IMR-90 (cell line): ENCODE measurements around the gene PILRB. TPM values are rescaled to one million over a fixed set of nuclear protein-coding genes. Genes with fewer than 3 reads are reported as not detected.

Source experiments
- ATAC-seq: fragments of 200-7000 bp; cut with Tn5 transposase; 2 replicates; pipeline ENCODE4 v1.9.1; 2020; ENCODE audit warnings: low read depth, mild to moderate bottlenecking, moderate library complexity
- BruUV-seq: library from RNA; stranded (reverse); fragments of 400-500 nt; replicated peaks from 2 replicates; lab custom pipeline; 2021; lab: Mats Ljungman, UMichigan
- CTCF ChIA-PET: fragments of 300-600 bp; formaldehyde crosslinking; extraction: SDS; loops from one replicate; lab custom pipeline; 2021; ENCODE audit warnings: antibody characterized with exemption; lab: Yijun Ruan, JAX
- POLR2A ChIA-PET: fragments of 300-600 bp; sonication (Branson Sonifier 250); formaldehyde crosslinking; loops from one replicate; lab custom pipeline; 2022; ENCODE audit warnings: antibody characterized with exemption; ENCODE audit not compliant: unreplicated experiment; lab: Charles Lee
- DNase-seq: peaks from one replicate; pipeline ENCODE4 v3.0.0; 2013
- H2AFZ ChIP-seq: replicated peaks from 2 replicates; pipeline ENCODE3; 2013; ENCODE audit warnings: low read length, mild to moderate bottlenecking; ENCODE audit not compliant: poor library complexity
- H2AK5ac ChIP-seq: 2 replicates; pipeline ENCODE4 v1.6.1; 2013; ENCODE audit warnings: low read depth, low read length, inconsistent platforms
- H2AK9ac ChIP-seq: replicated peaks from 2 replicates; pipeline ENCODE3; 2013; ENCODE audit warnings: mild to moderate bottlenecking, low read depth, low read length, moderate library complexity; ENCODE audit not compliant: poor library complexity
- H2BK120ac ChIP-seq: 2 replicates; pipeline ENCODE4 v1.6.1; 2013; ENCODE audit warnings: low read depth, low read length, inconsistent platforms
- H2BK15ac ChIP-seq: 3 replicates; pipeline ENCODE4 v1.6.1; 2013; ENCODE audit warnings: low read depth, low read length, inconsistent platforms
- H2BK20ac ChIP-seq: 2 replicates; pipeline ENCODE4 v1.6.1; 2013; ENCODE audit warnings: low read depth, mild to moderate bottlenecking, inconsistent platforms, low read length, moderate library complexity
- H2BK5ac ChIP-seq: 2 replicates; pipeline ENCODE4 v1.6.1; 2013; ENCODE audit warnings: mild to moderate bottlenecking, low read depth, low read length, inconsistent platforms; ENCODE audit not compliant: poor library complexity, severe bottlenecking
- H3K14ac ChIP-seq: replicated peaks from 2 replicates; pipeline ENCODE4 v1.6.1; 2013; ENCODE audit warnings: low read depth, low read length, inconsistent platforms
- H3K18ac ChIP-seq: 2 replicates; pipeline ENCODE4 v1.6.1; 2013; ENCODE audit warnings: low read depth, low read length, control low read depth
- H3K23ac ChIP-seq: 2 replicates; pipeline ENCODE4 v1.6.1; 2013; ENCODE audit warnings: low read depth, low read length, inconsistent platforms
- H3K27ac ChIP-seq: 2 replicates; pipeline ENCODE4 v1.5.1; 2013; ENCODE audit warnings: mild to moderate bottlenecking, control low read depth, low read length; ENCODE audit not compliant: insufficient read depth
- H3K27me3 ChIP-seq: 2 replicates; pipeline ENCODE4 v1.6.1; 2013; ENCODE audit warnings: low read length; ENCODE audit not compliant: control insufficient read depth, insufficient read depth
- H3K36me3 ChIP-seq: 2 replicates; pipeline ENCODE4 v1.6.1; 2013; ENCODE audit warnings: low read length, mixed read lengths; ENCODE audit not compliant: control insufficient read depth, insufficient read depth
- H3K4ac ChIP-seq: 2 replicates; pipeline ENCODE4 v1.6.1; 2013; ENCODE audit warnings: low read depth, low read length, inconsistent platforms
- H3K4me1 ChIP-seq: 2 replicates; pipeline ENCODE4 v1.6.1; 2013; ENCODE audit warnings: low read length, mixed read lengths; ENCODE audit not compliant: control insufficient read depth, insufficient read depth
- H3K4me2 ChIP-seq: 2 replicates; pipeline ENCODE4 v1.6.1; 2013; ENCODE audit warnings: low read depth, mild to moderate bottlenecking, control low read depth, low read length, moderate library complexity
- H3K4me3 ChIP-seq: 2 replicates; pipeline ENCODE4 v1.5.1; 2013; ENCODE audit warnings: low read depth, mild to moderate bottlenecking, control low read depth, low read length, moderate library complexity; ENCODE audit not compliant: insufficient read depth
- H3K56ac ChIP-seq: 2 replicates; pipeline ENCODE4 v1.6.1; 2013; ENCODE audit warnings: low read length, inconsistent platforms; ENCODE audit not compliant: insufficient read depth; ENCODE audit errors: extremely low read depth
- H3K79me1 ChIP-seq, 2 experiments: 2 replicates each; pipeline ENCODE4 v1.6.1; 2013; ENCODE audit warnings: low read length in 2 of 2, inconsistent platforms in 1 of 2, low read depth in 1 of 2
- H3K9ac ChIP-seq: 2 replicates; pipeline ENCODE4 v1.6.1; 2013; ENCODE audit warnings: low read depth, low read length, control low read depth
- H3K9me1 ChIP-seq: 2 replicates; pipeline ENCODE4 v1.6.1; 2013; ENCODE audit warnings: low read length, inconsistent platforms; ENCODE audit not compliant: insufficient read depth
- H3K9me3 ChIP-seq: 2 replicates; pipeline ENCODE4 v1.6.1; 2013; ENCODE audit warnings: low read length; ENCODE audit not compliant: control insufficient read depth, insufficient read depth
- H4K20me1 ChIP-seq: 2 replicates; pipeline ENCODE4 v1.6.1; 2013; ENCODE audit warnings: low read length, inconsistent platforms; ENCODE audit not compliant: insufficient read depth
- H4K5ac ChIP-seq: 2 replicates; pipeline ENCODE4 v1.6.1; 2013; ENCODE audit warnings: mild to moderate bottlenecking, low read depth, low read length, control low read depth
- H4K8ac ChIP-seq, 2 experiments: 2 replicates each; pipeline ENCODE4 v1.6.1; 2013; ENCODE audit warnings: low read depth in 2 of 2, low read length in 2 of 2, control low read depth in 1 of 2, inconsistent platforms in 1 of 2
- H4K91ac ChIP-seq: 2 replicates; pipeline ENCODE4 v1.6.1; 2013; ENCODE audit warnings: low read depth, low read length, inconsistent platforms; ENCODE audit not compliant: insufficient read depth
- BHLHE40 ChIP-seq: fragments of 150-350 bp; IDR thresholded peaks from 2 replicates; pipeline ENCODE4 v1.6.1; 2016; ENCODE audit warnings: mild to moderate bottlenecking, low read depth, low read length
- CEBPB ChIP-seq: IDR thresholded peaks from 2 replicates; pipeline ENCODE4 v1.6.1; 2012; ENCODE audit warnings: low read depth, low read length, improper control_type of control experiment
- FOS ChIP-seq: fragments of 150-350 bp; IDR thresholded peaks from 2 replicates; pipeline ENCODE4 v1.6.1; 2016; ENCODE audit warnings: low read depth, low read length
- NFE2L2 ChIP-seq: fragments of 150-350 bp; IDR thresholded peaks from 2 replicates; pipeline ENCODE4 v1.6.1; 2016; ENCODE audit warnings: low read depth, mild to moderate bottlenecking, low read length
- POLR2A ChIP-seq: IDR thresholded peaks from 2 replicates; pipeline ENCODE4 v1.6.1; 2012; ENCODE audit warnings: mild to moderate bottlenecking, low read depth, low read length
- RAD21 ChIP-seq: IDR thresholded peaks from 2 replicates; pipeline ENCODE4 v1.6.1; 2012; ENCODE audit warnings: low read length, improper control_type of control experiment
- RCOR1 ChIP-seq: IDR thresholded peaks from 2 replicates; pipeline ENCODE4 v1.6.1; 2012; ENCODE audit warnings: mild to moderate bottlenecking, low read length, improper control_type of control experiment; ENCODE audit not compliant: insufficient replicate concordance
- RFX5 ChIP-seq: IDR thresholded peaks from 2 replicates; pipeline ENCODE4 v1.8.0; 2012; ENCODE audit warnings: low read depth, mild to moderate bottlenecking, low read length, moderate library complexity
- SMC3 ChIP-seq: fragments of 150-350 bp; IDR thresholded peaks from 2 replicates; pipeline ENCODE4 v1.6.1; 2016; ENCODE audit warnings: low read depth, mild to moderate bottlenecking, antibody characterized with exemption, low read length, moderate library complexity
- WGBS, 2 experiments: methylation state at CpG; one replicate each; pipeline versions ENCODE4 v1.1.5 to v1.1.7; 2013; ENCODE audit warnings: missing lambda C conversion rate in 2 of 2; ENCODE audit not compliant: insufficient read length in 1 of 2; ENCODE audit errors: extremely low coverage in 2 of 2; 5-methylcytosine and 5-hydroxymethylcytosine counted together
- dilution Hi-C: fragments of 300-500 bp; cut with HindIII; formaldehyde crosslinking; loops from one replicate; pipeline ENCODE4 v1.14.3; 2018; ENCODE audit warnings: low sequenced_read_pairs; ENCODE audit not compliant: unreplicated experiment
- in situ Hi-C: fragments of 300-500 bp; cut with MboI; formaldehyde crosslinking; loops from 3 replicates; pipeline ENCODE4 v1.14.3; 2019; ENCODE audit warnings: low sequenced_read_pairs, inconsistent platforms, mixed read lengths
- intact Hi-C: fragments of 100-400 bp; cut with micrococcal nuclease; formaldehyde crosslinking; loops from 2 replicates; pipeline ENCODE4 v1.10.0; 2022
- polyA plus RNA-seq, 3 experiments: library from polyadenylated mRNA; depleted of rRNA; stranded (reverse); fragments of >200 nt; gene quantifications; 2 replicates each; pipeline ENCODE4 v1.2.3, GENCODE V29; 2012; ENCODE audit warnings: low replicate concordance in 1 of 3
- total RNA-seq: library from RNA; depleted of rRNA; stranded (reverse); fragments of >200 nt; gene quantifications from 2 replicates; pipeline ENCODE4 v1.2.3, GENCODE V29; 2012
- TF ChIP-seq, protein P1 (sequence below): conservative IDR thresholded peaks from 2 replicates; pipeline ENCODE4 v1.5.1; 2012; ENCODE audit warnings: mild to moderate bottlenecking, low read depth, low read length, improper control_type of control experiment
- TF ChIP-seq, protein P2 (sequence below): fragments of 150-350 bp; IDR thresholded peaks from 2 replicates; pipeline ENCODE4 v1.6.1; 2017; ENCODE audit warnings: mild to moderate bottlenecking, antibody characterized with exemption, low read length, low read depth
- TF ChIP-seq, protein P3 (sequence below): fragments of 150-350 bp; IDR thresholded peaks from 2 replicates; pipeline ENCODE4 v1.6.1; 2016; ENCODE audit warnings: low read depth, mild to moderate bottlenecking, low read length, moderate library complexity, borderline replicate concordance

PILRB gene
- total and polyA plus RNA-seq, 2 of the 4 experiments (the other 2 are of a cell fraction) = 3.4 to 22.2 TPM

DNA sequence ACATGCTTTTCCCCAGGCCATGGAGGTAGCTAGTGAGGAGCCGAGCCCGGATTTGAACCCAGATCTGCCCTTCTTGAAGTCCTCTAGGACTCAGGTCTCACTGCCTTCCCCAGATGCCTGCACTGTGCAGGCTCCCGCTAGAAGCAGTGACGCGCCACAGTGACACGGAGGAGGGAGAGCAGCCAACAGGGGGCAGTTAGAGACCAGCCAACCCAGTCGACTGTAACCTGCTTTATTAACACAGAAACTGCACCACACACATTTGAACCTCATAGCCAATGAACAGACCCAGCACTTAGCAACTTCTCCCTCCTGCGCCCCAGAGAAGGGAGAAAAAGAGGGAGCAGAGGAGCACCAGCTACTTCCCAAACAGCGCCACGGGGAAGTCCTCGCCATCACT, 42.7 kb downstream of the PILRB start:
- dilution Hi-C loops = no loop called here
- in situ Hi-C loops = no loop called here
- no peak overlapping the region for H3K56ac ChIP-seq
- no peaks in the 10 kb centered on the region for H3K9me3 ChIP-seq
- H4K5ac ChIP-seq = no peak overlapping the region
- WGBS, 2 experiments = 76% methylated on average over 2 of the region's 11 CpGs; no CpG with 5 or more reads in 1 of the 2 experiments
- no peak overlapping the region for H4K91ac ChIP-seq
- H4K20me1 ChIP-seq = no peaks in the 10 kb centered on the region
- TF ChIP-seq SMC3 (no peak), POLR2A (no peak), RAD21 (peak; percentile 23; the same call in 1 of the 2 replicates), RFX5 (no peak), NFE2L2 (no peak), RCOR1 (no peak), BHLHE40 (no peak), CEBPB (no peak), FOS (no peak)
- TF ChIP-seq, protein P1, sequence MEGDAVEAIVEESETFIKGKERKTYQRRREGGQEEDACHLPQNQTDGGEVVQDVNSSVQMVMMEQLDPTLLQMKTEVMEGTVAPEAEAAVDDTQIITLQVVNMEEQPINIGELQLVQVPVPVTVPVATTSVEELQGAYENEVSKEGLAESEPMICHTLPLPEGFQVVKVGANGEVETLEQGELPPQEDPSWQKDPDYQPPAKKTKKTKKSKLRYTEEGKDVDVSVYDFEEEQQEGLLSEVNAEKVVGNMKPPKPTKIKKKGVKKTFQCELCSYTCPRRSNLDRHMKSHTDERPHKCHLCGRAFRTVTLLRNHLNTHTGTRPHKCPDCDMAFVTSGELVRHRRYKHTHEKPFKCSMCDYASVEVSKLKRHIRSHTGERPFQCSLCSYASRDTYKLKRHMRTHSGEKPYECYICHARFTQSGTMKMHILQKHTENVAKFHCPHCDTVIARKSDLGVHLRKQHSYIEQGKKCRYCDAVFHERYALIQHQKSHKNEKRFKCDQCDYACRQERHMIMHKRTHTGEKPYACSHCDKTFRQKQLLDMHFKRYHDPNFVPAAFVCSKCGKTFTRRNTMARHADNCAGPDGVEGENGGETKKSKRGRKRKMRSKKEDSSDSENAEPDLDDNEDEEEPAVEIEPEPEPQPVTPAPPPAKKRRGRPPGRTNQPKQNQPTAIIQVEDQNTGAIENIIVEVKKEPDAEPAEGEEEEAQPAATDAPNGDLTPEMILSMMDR = peak; percentile 20; the same call in 1 of the 2 replicates
- TF ChIP-seq, protein P2, sequence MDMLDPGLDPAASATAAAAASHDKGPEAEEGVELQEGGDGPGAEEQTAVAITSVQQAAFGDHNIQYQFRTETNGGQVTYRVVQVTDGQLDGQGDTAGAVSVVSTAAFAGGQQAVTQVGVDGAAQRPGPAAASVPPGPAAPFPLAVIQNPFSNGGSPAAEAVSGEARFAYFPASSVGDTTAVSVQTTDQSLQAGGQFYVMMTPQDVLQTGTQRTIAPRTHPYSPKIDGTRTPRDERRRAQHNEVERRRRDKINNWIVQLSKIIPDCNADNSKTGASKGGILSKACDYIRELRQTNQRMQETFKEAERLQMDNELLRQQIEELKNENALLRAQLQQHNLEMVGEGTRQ = no peak
- TF ChIP-seq, protein P3, sequence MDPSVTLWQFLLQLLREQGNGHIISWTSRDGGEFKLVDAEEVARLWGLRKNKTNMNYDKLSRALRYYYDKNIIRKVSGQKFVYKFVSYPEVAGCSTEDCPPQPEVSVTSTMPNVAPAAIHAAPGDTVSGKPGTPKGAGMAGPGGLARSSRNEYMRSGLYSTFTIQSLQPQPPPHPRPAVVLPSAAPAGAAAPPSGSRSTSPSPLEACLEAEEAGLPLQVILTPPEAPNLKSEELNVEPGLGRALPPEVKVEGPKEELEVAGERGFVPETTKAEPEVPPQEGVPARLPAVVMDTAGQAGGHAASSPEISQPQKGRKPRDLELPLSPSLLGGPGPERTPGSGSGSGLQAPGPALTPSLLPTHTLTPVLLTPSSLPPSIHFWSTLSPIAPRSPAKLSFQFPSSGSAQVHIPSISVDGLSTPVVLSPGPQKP = no peak
- no peak overlapping the region for H3K18ac ChIP-seq
- ChIA-PET CTCF (no interaction called here), POLR2A (no interaction called here)
- no peak overlapping the region for H3K27ac ChIP-seq
- H2BK20ac ChIP-seq = no peak overlapping the region
- H3K23ac ChIP-seq = no peak overlapping the region
- no peak overlapping the region for H3K4ac ChIP-seq
- H3K14ac ChIP-seq = no peak overlapping the region
- H3K4me2 ChIP-seq = no peak overlapping the region
- H3K9ac ChIP-seq = no peak overlapping the region
- H2BK120ac ChIP-seq = no peak overlapping the region
- BruUV-seq = no TSS peak
- no peaks in the 10 kb centered on the region for H3K79me1 ChIP-seq
- H3K27me3 ChIP-seq = peaks cover 50% of the 10 kb centered on the region
- no peak overlapping the region for H2BK15ac ChIP-seq
- no peak overlapping the region for H3K4me3 ChIP-seq
- H2AK5ac ChIP-seq = no peak overlapping the region
- H2AFZ ChIP-seq = no peak overlapping the region
- ATAC-seq = peak; percentile 35; the same call in 1 of the 2 replicates
- intact Hi-C loops = no loop called here
- no peaks in the 10 kb centered on the region; the same call in 1 of the 2 replicates for H3K9me1 ChIP-seq
- no peak for DNase-seq
- no peak overlapping the region for H2BK5ac ChIP-seq
- no peaks in the 10 kb centered on the region for H3K36me3 ChIP-seq
- H2AK9ac ChIP-seq = no peak overlapping the region
- no peaks in the 10 kb centered on the region for H3K4me1 ChIP-seq
- H4K8ac ChIP-seq = no peak overlapping the region
